Astrocyte of the spinal cord (primary cell): ENCODE measurements around the gene HECTD1.

Experiments
- DNase-seq: peaks from one replicate; pipeline ENCODE4 v3.0.0; 2011; ENCODE audit warnings: low read depth, low spot score
- H3K4me3 ChIP-seq: 2 replicates; pipeline ENCODE4 v1.5.1; 2011; ENCODE audit warnings: low read depth, mild to moderate bottlenecking, low read length, moderate library complexity
- in situ Hi-C: cut with HindIII; loops from 2 replicates; pipeline ENCODE4 v1.10.0; 2017; ENCODE audit warnings: low sequenced_read_pairs
- TF ChIP-seq, protein P1 (sequence below): IDR thresholded peaks from 2 replicates; pipeline ENCODE4 v1.5.1; 2012; ENCODE audit warnings: low read depth, mild to moderate bottlenecking, low read length, inconsistent platforms

The HECTD1 gene

DNA sequence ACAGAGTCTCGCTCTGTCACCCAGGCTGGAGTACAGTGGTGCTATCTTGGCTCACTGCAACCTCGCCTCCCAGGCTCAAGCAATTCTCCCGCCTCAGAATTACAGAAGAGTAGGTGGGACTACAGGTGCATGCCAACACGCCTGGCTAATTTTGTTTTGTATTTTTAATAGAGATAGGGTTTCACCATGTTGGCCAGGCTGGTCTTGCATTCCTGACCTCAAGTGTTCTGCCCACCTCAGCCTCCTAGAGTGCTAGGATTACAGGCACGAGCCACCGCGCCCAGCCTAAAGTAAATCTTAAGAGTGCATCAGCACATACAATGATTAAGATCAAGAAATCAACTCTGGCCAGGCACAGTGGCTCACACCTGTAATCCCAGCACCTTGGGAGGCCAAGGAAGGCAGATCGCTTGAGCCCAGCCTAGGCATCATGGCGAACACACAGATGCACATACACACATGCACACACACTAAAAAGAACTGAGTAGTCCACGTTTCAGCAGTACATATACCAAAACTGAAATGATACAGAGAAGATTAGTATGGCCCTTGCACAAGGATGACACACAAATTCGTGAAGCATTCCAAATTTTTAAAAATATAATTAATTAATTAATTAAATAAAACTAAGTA is 65.0 kb downstream of the HECTD1 start:
- no peak overlapping the region for H3K4me3 ChIP-seq
- TF ChIP-seq, protein P1, sequence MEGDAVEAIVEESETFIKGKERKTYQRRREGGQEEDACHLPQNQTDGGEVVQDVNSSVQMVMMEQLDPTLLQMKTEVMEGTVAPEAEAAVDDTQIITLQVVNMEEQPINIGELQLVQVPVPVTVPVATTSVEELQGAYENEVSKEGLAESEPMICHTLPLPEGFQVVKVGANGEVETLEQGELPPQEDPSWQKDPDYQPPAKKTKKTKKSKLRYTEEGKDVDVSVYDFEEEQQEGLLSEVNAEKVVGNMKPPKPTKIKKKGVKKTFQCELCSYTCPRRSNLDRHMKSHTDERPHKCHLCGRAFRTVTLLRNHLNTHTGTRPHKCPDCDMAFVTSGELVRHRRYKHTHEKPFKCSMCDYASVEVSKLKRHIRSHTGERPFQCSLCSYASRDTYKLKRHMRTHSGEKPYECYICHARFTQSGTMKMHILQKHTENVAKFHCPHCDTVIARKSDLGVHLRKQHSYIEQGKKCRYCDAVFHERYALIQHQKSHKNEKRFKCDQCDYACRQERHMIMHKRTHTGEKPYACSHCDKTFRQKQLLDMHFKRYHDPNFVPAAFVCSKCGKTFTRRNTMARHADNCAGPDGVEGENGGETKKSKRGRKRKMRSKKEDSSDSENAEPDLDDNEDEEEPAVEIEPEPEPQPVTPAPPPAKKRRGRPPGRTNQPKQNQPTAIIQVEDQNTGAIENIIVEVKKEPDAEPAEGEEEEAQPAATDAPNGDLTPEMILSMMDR = no peak
- DNase-seq = no peak
- in situ Hi-C loops = no loop called here

DNA sequence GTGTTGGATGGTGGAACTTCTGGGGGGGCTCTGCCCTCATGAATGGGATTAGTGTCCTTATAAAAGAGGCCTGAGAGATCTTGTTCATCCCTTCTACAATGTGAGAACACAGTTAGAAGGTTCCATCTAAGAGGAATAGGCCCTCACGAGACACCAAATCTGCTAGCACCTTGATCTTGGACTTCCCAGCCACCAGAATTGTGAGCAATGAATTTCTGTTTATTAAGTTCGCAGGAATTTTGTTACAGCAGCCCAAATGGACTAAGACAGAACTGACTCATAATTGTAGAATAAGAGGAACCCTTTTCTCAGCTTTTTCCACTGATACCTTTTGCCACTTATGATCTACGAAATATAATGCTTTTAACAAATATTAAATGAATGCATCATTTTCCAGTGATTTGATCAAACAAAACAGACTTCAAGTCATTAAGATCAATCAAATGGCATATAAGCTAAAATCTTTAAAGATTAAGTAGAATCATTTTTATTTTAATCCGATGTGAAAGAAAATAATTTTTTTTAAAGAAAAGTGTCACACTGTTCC is 68.2 kb downstream of the HECTD1 start:
- in situ Hi-C loops = no loop called here
- no peak for DNase-seq
- TF ChIP-seq, protein P1 = no peak
- no peak overlapping the region for H3K4me3 ChIP-seq

DNA sequence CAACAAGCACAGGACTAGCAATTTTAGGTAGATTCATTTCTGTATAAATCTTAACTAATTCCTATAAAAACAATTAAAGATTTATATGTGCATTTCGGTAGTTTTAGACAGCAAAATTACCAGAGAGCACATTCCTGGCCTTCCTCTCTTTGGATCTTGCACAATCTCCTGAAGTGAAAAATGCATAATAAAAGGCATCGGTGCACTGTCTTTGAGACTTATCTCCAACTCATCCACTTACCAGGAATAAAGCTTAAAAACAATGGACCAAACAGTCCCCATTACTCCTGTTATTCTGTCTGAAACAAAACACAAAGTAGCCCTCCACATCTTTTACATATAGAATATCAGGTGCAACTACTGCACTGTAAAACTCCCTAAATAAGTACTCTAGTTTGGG is 69.3 kb downstream of the HECTD1 start:
- in situ Hi-C loops = no loop called here
- TF ChIP-seq, protein P1 = no peak
- DNase-seq = no peak
- H3K4me3 ChIP-seq = no peak overlapping the region

DNA sequence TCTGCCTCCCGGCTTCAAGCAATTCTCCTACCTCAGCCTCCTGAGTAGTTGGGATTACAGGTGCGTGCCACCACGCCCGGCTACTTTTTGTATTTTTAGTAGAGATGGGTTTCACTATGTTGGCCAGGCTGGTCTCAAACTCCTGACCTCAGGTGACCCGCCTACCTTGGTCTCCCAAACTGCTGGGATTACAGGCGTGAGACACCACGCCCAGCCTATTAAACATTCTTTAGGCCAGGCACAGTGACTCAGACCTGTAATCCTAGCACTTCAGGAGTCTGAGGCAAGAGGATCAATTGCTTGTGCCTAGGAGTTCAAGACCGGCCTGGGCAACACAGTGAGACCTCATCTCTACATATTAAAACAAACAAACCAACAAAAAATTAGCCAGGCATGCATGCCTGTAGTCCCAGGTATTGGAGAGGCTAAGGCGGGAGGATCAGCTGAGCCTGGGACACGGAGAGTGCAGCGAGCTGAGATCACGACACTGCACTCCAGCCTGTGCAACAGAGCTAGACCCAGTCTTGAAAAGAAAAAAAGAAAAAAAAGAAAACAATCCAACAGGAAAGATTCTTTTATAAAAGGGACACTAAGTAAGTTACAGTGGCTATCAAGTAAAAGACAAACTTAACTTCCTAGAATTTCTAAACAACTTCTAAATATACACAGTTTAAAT is 70.2 kb downstream of the HECTD1 start:
- no peak overlapping the region for H3K4me3 ChIP-seq
- TF ChIP-seq, protein P1 = no peak
- no peak for DNase-seq
- in situ Hi-C loops = no loop called here

DNA sequence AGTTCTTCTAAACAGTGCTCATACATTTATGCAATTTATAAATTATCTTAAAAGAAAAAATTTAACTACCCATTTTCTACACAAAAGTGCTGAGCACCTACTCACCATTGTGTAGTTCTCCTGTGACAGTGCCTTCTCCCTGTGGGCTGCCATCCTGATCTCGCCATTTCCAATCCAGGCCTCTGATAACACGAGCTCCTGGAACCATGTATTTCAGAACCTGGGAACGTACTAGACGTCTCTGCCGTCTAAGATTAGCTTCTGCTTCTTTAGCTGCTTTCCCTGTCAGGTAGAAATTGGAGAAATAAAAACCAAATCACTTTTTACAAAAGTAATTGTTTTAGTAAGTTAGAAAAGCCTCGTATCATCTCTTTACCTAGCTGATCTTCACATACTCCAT is 74.5 kb downstream of the HECTD1 start:
- in situ Hi-C loops = no loop called here
- TF ChIP-seq, protein P1 = no peak

DNA sequence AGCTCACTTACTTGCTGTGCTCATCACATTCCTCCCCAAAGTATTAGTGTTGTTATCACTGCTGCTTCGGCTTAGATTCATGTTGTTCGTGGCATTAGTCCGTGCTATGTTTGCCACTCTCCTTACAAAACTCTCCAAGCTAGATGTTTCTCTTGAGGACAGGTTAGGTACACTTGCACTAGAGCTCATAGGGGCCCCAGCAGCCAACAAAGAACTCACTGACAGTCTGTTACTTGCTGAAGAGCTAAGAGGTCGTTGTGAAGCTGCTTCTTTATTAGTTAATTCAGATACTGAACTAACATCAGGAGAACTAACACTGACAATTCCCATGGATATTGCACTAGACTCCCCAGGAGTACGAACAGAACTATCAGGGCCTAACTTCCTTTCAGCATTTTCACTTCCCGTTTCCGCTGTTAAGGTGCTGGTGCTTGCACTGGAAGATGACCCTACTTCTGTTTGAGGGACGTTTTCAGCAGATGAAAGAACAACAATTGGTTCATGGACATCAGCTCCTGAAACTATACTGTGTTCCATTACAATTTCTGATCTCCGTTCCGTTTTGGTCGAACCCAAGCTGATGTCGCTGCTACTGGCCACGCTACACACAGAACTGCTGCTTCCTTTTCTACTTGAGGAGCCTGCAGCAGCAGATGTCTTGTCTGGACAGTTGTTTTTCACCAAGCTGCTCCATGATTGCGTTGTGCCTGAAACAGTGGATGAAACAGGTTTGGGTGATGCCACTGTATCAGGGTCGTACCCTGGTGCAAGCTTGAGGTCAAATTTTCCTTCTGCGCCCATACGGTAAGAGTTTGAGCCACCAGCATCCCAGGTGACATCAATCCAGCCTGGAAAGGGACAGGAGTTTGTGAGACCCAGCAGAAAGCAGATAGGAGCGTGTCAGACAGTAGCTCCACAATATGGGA is 78.7 kb downstream of the HECTD1 start:
- in situ Hi-C loops = no loop called here
- TF ChIP-seq, protein P1 = no peak
- DNase-seq = no peak
- H3K4me3 ChIP-seq = no peak overlapping the region

More for the DNA sequence above, 74.5 kb downstream of the HECTD1 start:
- DNase-seq = no peak
- H3K4me3 ChIP-seq = no peak overlapping the region
